ENCODE results near the gene NKX6-1. TPM values are rescaled to one million over a fixed set of nuclear protein-coding genes. Genes with fewer than 3 reads are reported as not detected.

Gene NKX6-1
- total RNA-seq, 2 experiments from 2014 or later = not detected

- Mint-ChIP-seq H3K27ac (no peak overlapping the region), H3K27me3 (peaks cover 78% of the 10 kb centered on the region), H3K36me3 (peaks cover 15% of the 10 kb centered on the region), H3K4me1 (ENCODE audit: low read depth) (peaks cover 21% of the 10 kb centered on the region), H3K9me3 (peaks cover 4% of the 10 kb centered on the region), H3K4me3 (peak overlapping the region; percentile 32)
- intact Hi-C loops (cut with micrococcal nuclease) = loop anchor here (5.0 kb wide), 1 partner anchor 85 kb away; the partner anchor contains the start of gene CDS1
- no peak for DNase-seq
- CTCF ChIA-PET = interaction anchor here (1.0 kb wide), 1 partner anchor 14 kb away, joined by 3 read pairs; no protein-coding TSS in a partner anchor
- POLR2A ChIA-PET = no interaction called here
Measured at GRCh38 chr4:84496706-84497503, 2.2 kb downstream of the NKX6-1 start.

DNA sequence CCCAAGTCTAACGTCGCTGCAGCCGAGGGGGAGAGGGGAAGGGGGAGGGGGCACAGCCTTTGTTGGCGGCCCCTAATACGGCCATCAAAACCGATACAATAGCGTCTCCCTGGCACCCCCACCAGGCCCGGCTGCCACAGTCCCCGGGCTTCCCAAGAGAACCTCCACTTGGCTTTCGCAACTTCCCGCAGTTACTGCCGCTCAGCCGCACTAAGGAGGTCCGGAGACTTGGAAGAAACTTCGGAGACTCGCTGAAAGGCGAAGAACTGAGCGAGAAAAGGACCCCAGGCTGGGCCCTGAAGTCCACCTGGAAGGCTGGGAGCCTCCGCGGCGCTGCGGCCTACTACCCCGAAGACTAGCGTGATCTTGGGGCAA, 2.8 kb downstream of the NKX6-1 start:
- Mint-ChIP-seq H3K36me3 (peaks cover 15% of the 10 kb centered on the region), H3K4me3 (peak overlapping the region; percentile 32), H3K4me1 (ENCODE audit: low read depth) (peaks cover 21% of the 10 kb centered on the region), H3K27me3 (peaks cover 75% of the 10 kb centered on the region), H3K9me3 (peaks cover 4% of the 10 kb centered on the region), H3K27ac (no peak overlapping the region)
- POLR2A ChIA-PET = no interaction called here
- DNase-seq = no peak
- intact Hi-C loops (cut with micrococcal nuclease) = loop anchor here (5.0 kb wide), 1 partner anchor 86 kb away; the partner anchor contains the start of gene CDS1
- CTCF ChIA-PET = interaction anchor here (1.0 kb wide), 1 partner anchor 14 kb away, joined by 3 read pairs; no protein-coding TSS in a partner anchor

- ChIA-PET POLR2A (no interaction called here), CTCF (no interaction called here)
- Mint-ChIP-seq H3K27me3 (peaks cover 75% of the 10 kb centered on the region), H3K27ac (no peak overlapping the region), H3K4me3 (no peak overlapping the region), H3K36me3 (peaks cover 15% of the 10 kb centered on the region), H3K9me3 (peaks cover 4% of the 10 kb centered on the region), H3K4me1 (ENCODE audit: low read depth) (peaks cover 21% of the 10 kb centered on the region)
- no peak for DNase-seq
- intact Hi-C loops (cut with micrococcal nuclease) = loop anchor here (5.0 kb wide), 1 partner anchor 86 kb away; the partner anchor contains the start of gene CDS1
Measured at GRCh38 chr4:84495794-84496261, 3.3 kb downstream of the NKX6-1 start.

- H3K27me3 Mint-ChIP-seq = peaks cover 73% of the 10 kb centered on the region
- no peak for DNase-seq
- CTCF ChIA-PET = no interaction called here
- H3K27ac Mint-ChIP-seq = no peak overlapping the region
- peaks cover 15% of the 10 kb centered on the region for H3K36me3 Mint-ChIP-seq
- H3K4me1 Mint-ChIP-seq (ENCODE audit: low read depth) = peaks cover 21% of the 10 kb centered on the region
- POLR2A ChIA-PET = no interaction called here
- H3K4me3 Mint-ChIP-seq = no peak overlapping the region
- peaks cover 4% of the 10 kb centered on the region for H3K9me3 Mint-ChIP-seq
- intact Hi-C loops (cut with micrococcal nuclease) = loop anchor here (5.0 kb wide), 1 partner anchor 87 kb away; the partner anchor contains the start of gene CDS1
Measured at GRCh38 chr4:84495118-84495793, 3.8 kb downstream of the NKX6-1 start.

- no peak overlapping the region for H3K4me3 Mint-ChIP-seq
- H3K27ac Mint-ChIP-seq = no peak overlapping the region
- H3K4me1 Mint-ChIP-seq (ENCODE audit: low read depth) = peaks cover 21% of the 10 kb centered on the region
- H3K27me3 Mint-ChIP-seq = peaks cover 73% of the 10 kb centered on the region
- POLR2A ChIA-PET = no interaction called here
- DNase-seq = no peak
- peaks cover 4% of the 10 kb centered on the region for H3K9me3 Mint-ChIP-seq
- CTCF ChIA-PET = no interaction called here
- intact Hi-C loops (cut with micrococcal nuclease) = no loop called here
- peaks cover 15% of the 10 kb centered on the region for H3K36me3 Mint-ChIP-seq
Measured at GRCh38 chr4:84494531-84494930, 4.6 kb downstream of the NKX6-1 start.

GRCh38 chr4:84494076-84494475, 5.0 kb downstream of the NKX6-1 start:
- POLR2A ChIA-PET = no interaction called here
- CTCF ChIA-PET = no interaction called here

DNA sequence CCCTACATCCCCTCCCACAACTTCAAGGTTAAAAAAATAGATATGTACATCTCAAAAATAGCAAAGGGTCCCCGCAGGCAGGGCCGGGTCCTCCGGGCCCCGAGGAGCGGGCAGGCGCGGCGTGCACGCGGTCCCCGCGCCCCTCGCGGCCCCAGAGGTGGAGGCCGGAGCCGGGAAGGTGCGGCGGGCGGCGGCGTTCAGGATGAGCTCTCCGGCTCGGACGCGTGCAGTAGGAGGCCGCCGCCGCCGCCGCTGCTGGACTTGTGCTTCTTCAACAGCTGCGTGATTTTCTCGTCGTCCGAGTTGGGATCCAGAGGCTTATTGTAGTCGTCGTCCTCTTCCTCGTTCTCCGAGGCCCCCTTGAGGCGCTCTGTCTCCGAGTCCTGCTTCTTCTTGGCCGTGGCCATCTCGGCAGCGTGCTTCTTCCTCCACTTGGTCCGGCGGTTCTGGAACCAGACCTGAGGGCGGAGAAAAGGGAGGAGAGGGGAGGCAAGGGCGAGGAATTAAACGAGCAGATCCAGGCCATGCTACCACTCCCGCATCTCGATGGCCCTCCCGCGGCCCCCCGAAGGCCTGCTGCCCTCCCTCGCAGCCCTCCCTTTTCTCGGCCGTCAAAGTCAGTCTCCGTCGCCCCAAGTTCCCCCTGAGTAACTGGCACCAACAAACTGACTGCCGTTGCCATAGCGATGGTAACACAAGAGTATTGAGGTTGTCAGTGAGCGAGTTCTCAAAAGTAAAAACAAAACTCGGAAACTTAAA, 5.8 kb downstream of the NKX6-1 start:
- ChIA-PET POLR2A (no interaction called here), CTCF (no interaction called here)
- Mint-ChIP-seq H3K27ac (no peak overlapping the region), H3K36me3 (peaks cover 15% of the 10 kb centered on the region), H3K4me3 (peak overlapping the region; percentile 26), H3K9me3 (peaks cover 4% of the 10 kb centered on the region), H3K4me1 (ENCODE audit: low read depth) (peaks cover 15% of the 10 kb centered on the region), H3K27me3 (peaks cover 76% of the 10 kb centered on the region)
- DNase-seq = no peak
- intact Hi-C loops (cut with micrococcal nuclease) = no loop called here

More at GRCh38 chr4:84494076-84494475, 5.0 kb downstream of the NKX6-1 start:
- no peak overlapping the region for H3K27ac Mint-ChIP-seq
- peaks cover 74% of the 10 kb centered on the region for H3K27me3 Mint-ChIP-seq
- H3K4me3 Mint-ChIP-seq = no peak overlapping the region
- H3K9me3 Mint-ChIP-seq = peaks cover 4% of the 10 kb centered on the region
- intact Hi-C loops (cut with micrococcal nuclease) = no loop called here
- peaks cover 20% of the 10 kb centered on the region for H3K4me1 Mint-ChIP-seq (ENCODE audit: low read depth)
- H3K36me3 Mint-ChIP-seq = peaks cover 15% of the 10 kb centered on the region
- no peak for DNase-seq

DNA sequence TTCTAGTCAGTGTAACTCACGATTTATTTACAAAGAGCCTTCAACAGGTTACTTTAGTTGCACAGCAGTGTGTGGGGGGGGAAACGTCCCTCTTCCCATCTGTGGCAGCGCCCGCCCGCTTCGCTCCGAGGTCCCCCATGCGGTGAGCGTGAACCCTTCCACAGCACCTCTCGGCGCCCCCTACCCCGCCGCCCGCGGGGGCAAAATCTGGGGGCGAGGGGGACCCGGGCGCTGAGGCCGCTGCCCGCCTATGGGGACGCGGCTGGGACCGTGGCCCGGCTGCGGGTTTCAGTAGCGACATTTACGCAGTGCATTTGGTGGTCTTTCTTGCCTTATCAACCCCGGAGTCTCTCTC, 6.4 kb downstream of the NKX6-1 start:
- Mint-ChIP-seq H3K4me3 (no peak overlapping the region), H3K27ac (no peak overlapping the region), H3K36me3 (peaks cover 15% of the 10 kb centered on the region), H3K27me3 (peaks cover 78% of the 10 kb centered on the region), H3K9me3 (peaks cover 4% of the 10 kb centered on the region), H3K4me1 (ENCODE audit: low read depth) (peaks cover 14% of the 10 kb centered on the region)
- ChIA-PET POLR2A (no interaction called here), CTCF (no interaction called here)
- DNase-seq = no peak
- intact Hi-C loops (cut with micrococcal nuclease) = no loop called here

GRCh38 chr4:84492290-84492689, 6.8 kb downstream of the NKX6-1 start:
- DNase-seq = no peak
- peaks cover 15% of the 10 kb centered on the region for H3K36me3 Mint-ChIP-seq
- H3K9me3 Mint-ChIP-seq = peaks cover 4% of the 10 kb centered on the region
- ChIA-PET POLR2A (no interaction called here), CTCF (interaction anchor here (2.5 kb wide), 1 partner anchor 11 kb away, joined by 8 read pairs; no protein-coding TSS in a partner anchor)
- H3K4me1 Mint-ChIP-seq (ENCODE audit: low read depth) = peaks cover 14% of the 10 kb centered on the region
- H3K27me3 Mint-ChIP-seq = peaks cover 79% of the 10 kb centered on the region
- intact Hi-C loops (cut with micrococcal nuclease) = no loop called here
- no peak overlapping the region for H3K27ac Mint-ChIP-seq
- H3K4me3 Mint-ChIP-seq = no peak overlapping the region

- peaks cover 10% of the 10 kb centered on the region for H3K36me3 Mint-ChIP-seq
- H3K9me3 Mint-ChIP-seq = peaks cover 2% of the 10 kb centered on the region
- no peak overlapping the region for H3K27ac Mint-ChIP-seq
- H3K4me1 Mint-ChIP-seq (ENCODE audit: low read depth) = peaks cover 7% of the 10 kb centered on the region
- CTCF ChIA-PET = interaction anchor here (1.0 to 2.5 kb wide), 2 partner anchors 10 to 11 kb away, joined by 4 to 8 read pairs; no protein-coding TSS in a partner anchor
- peaks cover 78% of the 10 kb centered on the region for H3K27me3 Mint-ChIP-seq
- DNase-seq = no peak
- intact Hi-C loops (cut with micrococcal nuclease) = no loop called here
- no peak overlapping the region for H3K4me3 Mint-ChIP-seq
- POLR2A ChIA-PET = no interaction called here
Measured at GRCh38 chr4:84491481-84491880, 7.6 kb downstream of the NKX6-1 start.

DNA sequence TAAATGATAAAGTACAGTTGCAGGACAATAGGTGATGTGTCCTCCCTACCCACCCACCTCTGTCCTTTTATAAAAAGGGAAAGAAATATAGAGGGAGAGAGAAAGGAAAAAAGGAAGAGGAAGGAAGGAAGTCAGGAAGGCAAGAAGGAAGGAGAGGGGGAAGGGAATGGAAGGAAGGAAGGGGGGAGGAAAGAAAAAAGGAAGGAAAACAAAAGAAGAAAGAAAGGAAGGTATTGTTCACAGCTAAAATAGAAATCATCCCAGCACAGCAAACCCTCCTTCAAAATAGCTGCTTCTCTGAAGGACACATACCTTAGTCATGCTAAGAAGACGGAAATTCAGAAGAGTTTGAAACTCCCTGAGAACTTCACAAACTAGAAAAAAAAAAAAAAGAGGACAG, 8.4 kb downstream of the NKX6-1 start:
- no peak overlapping the region for H3K4me3 Mint-ChIP-seq
- CTCF ChIA-PET = interaction anchor here (1.0 to 2.5 kb wide), 2 partner anchors 9 to 12 kb away, joined by 4 to 8 read pairs; no protein-coding TSS in a partner anchor
- H3K27ac Mint-ChIP-seq = no peak overlapping the region
- intact Hi-C loops (cut with micrococcal nuclease) = no loop called here
- POLR2A ChIA-PET = no interaction called here
- H3K9me3 Mint-ChIP-seq = peaks cover 2% of the 10 kb centered on the region
- H3K36me3 Mint-ChIP-seq = peaks cover 10% of the 10 kb centered on the region
- no peak for DNase-seq
- H3K4me1 Mint-ChIP-seq (ENCODE audit: low read depth) = peaks cover 7% of the 10 kb centered on the region
- H3K27me3 Mint-ChIP-seq = peaks cover 78% of the 10 kb centered on the region

DNA sequence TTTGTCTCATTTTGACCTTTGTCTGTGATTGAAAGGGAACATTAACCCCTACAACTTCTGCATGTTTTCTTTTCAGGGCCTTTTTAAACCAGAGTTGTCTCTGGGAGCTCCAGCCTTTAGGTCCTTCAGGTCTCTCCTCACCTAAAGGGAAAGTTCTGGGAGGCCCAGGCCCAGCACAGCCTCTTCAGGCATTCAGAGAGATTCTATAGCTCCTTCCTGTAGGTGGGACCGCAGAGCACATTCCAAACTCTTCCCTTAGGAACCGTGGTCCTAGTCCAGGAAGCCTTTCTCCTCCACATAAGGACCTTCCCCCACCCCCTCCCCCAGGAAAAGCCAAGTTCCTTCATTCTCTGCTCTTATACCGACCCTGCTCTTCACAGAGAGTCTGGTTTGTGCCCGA, 14.9 kb downstream of the NKX6-1 start:
- H3K27ac Mint-ChIP-seq = no peak overlapping the region
- no peak for DNase-seq
- H3K4me1 Mint-ChIP-seq (ENCODE audit: low read depth) = peaks cover 12% of the 10 kb centered on the region
- H3K4me3 Mint-ChIP-seq = no peak overlapping the region
- intact Hi-C loops (cut with micrococcal nuclease) = no loop called here
- H3K9me3 Mint-ChIP-seq = no peaks in the 10 kb centered on the region
- CTCF ChIA-PET = no interaction called here
- peaks cover 85% of the 10 kb centered on the region for H3K27me3 Mint-ChIP-seq
- H3K36me3 Mint-ChIP-seq = peaks cover 2% of the 10 kb centered on the region
- POLR2A ChIA-PET = no interaction called here
